DMS 273 treated with DMSO at 0.1 percent for 48 hours (cell line): ENCODE results near the gene SH2B3.
"Not testable (repeated sequence)": the region's sequence is repeated elsewhere in the genome, so short reads cannot be mapped to it uniquely, and the experiment has no call there.

ENCODE experiments used
- DNase-seq: peaks from one replicate; lab custom pipeline; 2025; lab: John Stamatoyannopoulos, UW

Gene SH2B3

GRCh38 chr12:111387747-111388323 lies 17.9 kb upstream of the SH2B3 start:
- no peak for DNase-seq

- no peak for DNase-seq
These were observed 16.1 kb upstream of the SH2B3 start for GRCh38 chr12:111389635-111390034.

DNA sequence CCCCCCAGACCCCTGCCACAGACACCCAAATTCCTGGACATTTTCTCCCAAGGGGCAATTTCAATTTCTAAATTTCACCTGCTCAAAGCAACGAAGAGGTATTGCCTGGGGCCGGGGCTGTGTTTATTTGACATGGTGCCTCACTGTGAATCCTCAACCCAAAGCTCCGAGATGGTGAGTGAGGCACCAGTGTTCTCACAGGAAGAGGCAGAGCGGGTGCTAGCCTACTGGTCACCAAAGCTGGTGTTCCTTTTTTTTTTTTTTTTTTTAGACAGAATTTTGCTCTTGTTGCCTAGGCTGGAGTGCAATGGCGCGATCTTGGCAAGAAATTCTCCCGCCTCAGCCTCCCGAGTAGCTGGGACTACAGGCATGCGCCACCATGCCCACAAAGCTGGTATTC lies 14.8 kb upstream of the SH2B3 start:
- no peak for DNase-seq

DNA sequence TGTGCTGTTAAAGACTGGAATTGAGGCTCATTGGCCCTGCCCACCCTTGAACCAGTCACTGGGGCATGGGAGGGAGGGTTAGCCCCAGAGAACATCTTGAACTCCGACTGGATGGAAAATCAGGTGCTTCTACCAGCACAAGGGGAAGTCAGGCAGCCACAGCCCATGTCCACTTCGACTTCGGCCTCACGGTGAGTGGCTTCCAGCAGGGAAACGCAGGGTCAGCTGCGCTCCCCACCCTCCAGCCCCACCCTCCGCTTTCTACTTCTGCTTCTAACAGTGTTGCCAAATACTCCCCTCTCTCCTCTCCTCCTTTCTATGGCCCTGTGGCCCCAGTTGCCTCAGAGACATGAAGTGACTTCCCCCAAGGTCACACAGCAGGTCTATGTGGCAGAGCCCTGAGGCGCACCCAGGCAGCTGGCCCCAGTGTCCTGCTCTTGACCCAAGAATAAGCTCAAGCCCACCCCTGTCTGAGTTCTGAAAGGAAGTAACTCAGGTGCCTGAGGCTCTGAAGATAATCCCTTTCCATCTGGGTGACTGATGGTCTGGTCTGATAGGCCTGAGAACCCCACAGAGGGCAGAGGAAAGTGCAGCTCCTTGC lies 11.9 kb upstream of the SH2B3 start:
- DNase-seq, result no peak

- no peak for DNase-seq
These were observed 11.2 kb upstream of the SH2B3 start for GRCh38 chr12:111394480-111394879.

DNA sequence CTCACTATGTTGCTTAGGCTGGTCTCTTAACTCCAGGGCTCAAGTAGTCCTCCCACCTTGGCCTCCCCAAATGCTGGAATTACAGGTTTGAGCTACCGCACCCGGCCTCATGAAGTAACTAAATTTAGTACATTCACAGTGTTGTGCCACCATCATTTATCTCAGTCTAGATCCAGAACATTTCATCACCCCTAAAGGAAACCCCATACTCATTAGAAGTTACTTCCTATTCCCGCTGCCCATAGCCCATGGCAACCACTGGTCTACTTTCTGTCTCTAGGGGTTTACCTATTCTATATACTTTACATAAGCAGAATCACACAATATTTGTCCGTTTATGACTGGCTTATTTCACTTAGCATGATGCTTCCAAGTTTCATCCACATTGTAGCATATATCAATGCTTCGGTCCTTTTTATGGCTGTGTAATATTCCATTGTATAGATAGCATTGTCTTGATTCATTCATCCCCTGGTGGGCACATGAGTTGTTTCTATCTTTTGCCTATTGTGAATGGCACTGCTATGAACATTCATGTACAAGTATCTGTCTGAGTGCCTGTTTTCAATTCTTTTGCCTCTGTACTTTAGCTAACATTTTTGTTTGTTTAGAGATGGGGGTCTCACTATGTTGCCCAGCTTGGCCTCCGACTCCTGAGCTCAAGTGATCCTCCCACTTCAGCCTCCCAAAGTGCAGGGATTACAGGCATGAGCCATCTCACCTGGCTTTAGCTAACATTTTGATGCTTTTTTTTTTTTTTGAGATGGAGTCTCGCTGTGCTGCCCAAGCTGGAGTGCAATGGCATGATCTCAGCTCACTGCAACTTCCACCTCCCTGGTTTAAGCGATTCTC lies 10.2 kb upstream of the SH2B3 start:
- no peak for DNase-seq

- not testable (repeated sequence) for DNase-seq
These were observed 9.5 kb upstream of the SH2B3 start for GRCh38 chr12:111396271-111396670.

DNA sequence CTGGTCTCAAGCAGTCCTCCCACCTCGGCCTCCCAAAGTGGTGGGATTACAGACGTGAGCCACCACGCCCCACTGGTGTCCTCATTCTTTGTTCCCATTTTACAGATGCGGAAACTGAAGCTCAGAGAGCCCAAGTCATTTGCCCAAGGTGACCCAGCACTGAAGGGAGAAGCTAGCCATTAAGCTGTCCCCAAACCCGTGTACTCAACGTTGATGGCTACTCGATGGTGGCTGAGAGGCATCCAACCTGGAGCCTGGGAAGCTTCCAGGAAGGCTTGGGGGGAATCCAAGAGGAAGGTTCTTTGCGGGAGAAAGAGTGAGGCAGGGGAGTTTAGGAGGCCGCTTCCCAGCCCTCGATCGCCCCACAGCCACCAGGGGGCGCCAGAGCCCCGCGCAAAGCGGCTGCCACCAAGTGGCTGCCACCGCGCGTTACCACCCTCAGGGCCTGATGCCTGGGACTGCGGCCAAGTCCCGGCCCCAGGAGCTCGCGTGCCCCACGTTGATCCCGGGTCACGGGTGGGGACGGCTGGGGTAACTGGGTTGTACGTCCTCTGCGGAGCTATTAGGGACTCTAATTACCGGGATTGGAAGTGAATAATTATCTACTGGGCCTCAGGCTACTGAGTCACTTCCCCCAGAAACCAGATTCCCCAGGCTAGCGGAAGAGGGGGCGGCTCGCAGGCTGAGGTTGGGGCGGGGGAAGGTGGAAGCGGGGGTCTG lies 8.8 kb upstream of the SH2B3 start:
- DNase-seq, result peak; percentile 43

DNA sequence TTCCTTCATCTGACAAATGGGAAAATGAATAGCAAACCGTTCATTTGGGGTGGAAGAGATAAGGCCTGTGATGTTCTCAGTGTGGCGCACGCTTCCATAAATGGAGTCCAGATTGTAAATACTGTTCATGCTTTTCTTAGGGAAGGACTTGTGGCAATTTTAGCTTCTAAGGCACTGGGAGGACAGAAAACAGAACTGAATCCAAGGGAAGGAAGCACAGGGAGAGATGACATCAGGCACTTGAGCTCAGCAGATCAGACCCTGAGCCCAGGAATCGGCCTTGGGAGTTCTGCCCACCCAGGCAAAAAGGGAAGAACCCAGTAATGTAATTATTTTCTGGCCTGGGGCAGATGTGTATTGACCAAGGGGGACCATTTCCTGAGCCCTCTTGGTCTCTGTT lies 7.2 kb upstream of the SH2B3 start:
- DNase-seq, result no peak

DNA sequence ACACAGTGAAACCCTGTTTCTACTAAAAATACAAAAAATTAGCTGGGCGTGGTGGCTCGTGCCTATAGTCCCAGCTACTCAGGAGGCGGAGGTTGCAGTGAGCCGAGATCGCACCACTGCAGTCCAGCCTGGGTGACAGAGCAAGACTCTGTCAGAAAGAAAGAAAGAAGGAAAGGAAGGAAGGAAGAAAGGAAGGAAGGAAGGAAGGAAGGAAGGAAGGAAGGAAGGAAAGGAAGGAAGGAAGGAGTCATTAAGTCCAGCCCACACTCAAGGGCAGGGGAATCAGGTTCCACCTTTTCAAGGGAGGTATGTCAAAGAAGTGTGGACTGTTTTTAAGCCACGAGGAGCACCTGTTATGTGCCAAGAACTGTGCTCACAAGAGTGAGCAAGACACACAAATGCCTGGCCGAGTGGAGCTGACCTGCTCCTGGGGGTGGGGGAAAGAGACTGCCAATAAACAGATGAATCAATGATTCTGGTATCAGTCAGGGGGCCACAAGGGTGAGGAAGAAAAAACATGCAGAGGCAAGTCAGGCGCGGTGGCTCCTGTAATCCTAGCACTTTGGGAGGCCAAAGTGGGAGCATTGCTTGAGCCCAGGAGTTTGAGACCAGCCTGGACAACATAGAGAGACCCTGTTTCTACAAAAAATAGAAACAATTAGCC lies 5.8 kb upstream of the SH2B3 start:
- DNase-seq, result not testable (repeated sequence)

- DNase-seq, result no peak
These were observed 4.5 kb upstream of the SH2B3 start for GRCh38 chr12:111401167-111401605.

DNA sequence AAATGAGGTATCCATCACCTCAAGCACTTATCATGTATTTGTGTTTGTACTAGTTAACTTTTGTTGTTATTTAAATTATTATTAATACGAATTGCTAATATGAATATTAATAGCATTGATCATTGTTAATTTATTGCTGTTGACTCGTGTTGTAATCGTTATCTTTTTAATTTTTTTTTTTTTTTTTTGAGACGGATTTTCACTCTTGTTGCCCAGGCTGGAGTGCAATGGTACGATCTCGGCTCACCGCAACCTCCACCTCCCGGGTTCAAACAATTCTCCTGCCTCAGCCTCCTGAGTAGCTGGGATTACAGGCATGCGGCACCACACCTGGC lies 3.3 kb upstream of the SH2B3 start:
- DNase-seq, result not testable (repeated sequence)

- no peak for DNase-seq
These were observed 1.2 kb upstream of the SH2B3 start for GRCh38 chr12:111404362-111405148.

- DNase-seq, result peak; percentile 54
These were observed 419 bp upstream of the SH2B3 start for GRCh38 chr12:111405149-111405858.

DNA sequence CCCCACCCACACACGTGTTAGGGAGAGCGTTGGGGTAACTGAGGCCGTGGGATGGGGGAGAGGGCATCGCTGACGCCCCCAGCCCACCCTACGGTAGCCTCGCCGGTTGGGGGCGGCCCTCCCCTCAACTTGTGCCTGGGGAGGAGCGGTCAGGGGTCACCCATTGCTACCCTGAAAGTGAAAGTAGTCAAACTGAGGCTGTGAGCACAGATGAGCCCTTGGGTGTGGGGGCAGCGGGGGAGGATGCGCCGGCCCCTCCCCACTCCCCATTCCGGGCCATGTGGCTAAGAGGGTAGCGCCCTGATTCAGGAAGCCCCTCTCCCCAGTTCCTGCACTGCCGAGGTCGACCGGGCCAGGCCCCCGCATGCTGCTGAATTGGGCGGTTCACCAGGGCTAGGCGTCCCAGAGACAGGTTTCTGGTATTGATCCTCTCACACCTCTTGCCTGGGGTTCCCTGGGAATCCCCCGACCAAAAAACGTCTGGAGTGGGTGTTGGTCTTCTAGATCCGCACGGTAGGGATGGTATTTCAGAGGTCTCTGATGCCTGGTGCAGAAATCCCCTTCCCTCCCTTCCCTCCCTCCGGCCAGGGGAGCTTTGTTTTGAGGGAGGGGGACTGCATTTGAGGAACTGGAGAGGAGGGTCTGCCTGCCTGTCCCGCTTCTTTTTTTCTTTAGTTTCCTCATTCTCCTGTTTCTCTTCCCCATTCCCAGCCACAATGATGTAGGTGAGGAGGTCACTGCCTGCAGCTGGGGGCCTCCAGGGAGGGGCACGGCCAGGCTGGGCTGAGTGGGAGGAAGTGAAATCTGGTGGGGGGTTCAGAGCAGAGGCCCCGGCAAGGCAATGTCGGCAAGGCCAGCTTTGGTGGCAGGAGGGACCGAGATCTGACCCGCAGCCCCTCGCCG lies 1.0 kb downstream of the SH2B3 start:
- DNase-seq, result no peak

DNA sequence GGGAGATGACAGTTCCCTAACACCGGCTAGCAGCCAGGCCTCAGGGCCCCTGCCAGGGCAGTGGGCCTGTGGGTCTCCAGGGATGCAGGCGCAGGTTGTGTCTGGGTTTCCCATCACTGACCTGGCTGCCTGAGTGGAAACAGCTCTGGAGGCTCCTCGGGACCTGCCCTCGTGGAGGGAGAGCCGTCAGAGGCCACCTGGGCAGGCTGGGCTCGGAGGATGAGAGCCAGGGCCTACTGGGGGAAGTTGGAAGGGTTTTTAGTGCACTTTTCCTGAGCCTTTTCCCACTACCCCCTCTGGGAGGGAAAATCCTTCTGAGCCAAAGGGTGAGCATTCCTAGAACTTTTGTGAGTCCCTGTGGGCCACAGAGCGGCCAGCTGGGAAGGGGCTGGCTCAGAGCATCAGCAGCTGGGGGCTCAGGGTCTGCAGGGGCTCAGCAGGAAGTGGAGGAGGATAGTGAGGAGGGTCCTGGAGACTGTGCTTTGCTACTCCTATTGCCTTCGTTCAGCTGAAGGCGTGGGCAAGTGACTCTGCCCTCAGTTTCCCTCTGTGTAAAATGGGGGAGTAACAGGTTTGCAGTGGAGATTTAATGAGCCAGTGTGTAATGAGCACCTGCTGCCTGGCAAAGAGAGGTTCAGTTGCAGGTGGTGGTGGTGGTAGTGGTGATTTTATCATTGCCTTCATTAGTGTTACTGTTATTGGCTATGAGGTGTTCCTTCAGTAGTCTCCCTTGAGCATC lies 1.8 kb downstream of the SH2B3 start:
- no peak for DNase-seq

DNA sequence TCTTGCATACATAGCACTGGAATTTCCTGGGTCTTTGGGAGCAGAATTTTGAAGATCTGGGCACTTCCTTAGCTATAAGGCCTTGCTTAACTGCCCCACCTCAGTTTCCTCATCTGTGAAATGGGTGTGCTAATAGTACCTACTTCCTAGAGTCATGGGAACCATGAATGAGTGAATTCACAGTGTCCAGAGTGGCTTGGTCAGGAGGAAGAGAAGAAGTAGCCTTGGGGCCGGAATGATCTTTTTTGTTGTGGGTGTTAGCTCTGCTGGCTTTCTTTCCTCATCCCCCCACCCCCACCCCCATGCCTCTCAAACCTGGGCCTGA lies 2.4 kb downstream of the SH2B3 start:
- DNase-seq, result no peak

GRCh38 chr12:111408686-111409402 lies 3.1 kb downstream of the SH2B3 start:
- DNase-seq, result no peak
